Endothelial cell of umbilical vein (primary cell): ENCODE results near the gene NECTIN3.

Experiments used
- CTCF ChIP-seq, 2 donors: IDR thresholded peaks; 1 replicate in 1 of 2; 2 replicates in 1 of 2; pipeline ENCODE4 v1.5.1; 2011; ENCODE audit warnings: low read length in 2 of 2, mild to moderate bottlenecking in 2 of 2, moderate library complexity in 2 of 2, control low read depth in 1 of 2, inconsistent platforms in 1 of 2, low read depth in 1 of 2; ENCODE audit not compliant: insufficient read depth in 1 of 2; ENCODE audit errors: extremely low read depth in 1 of 2
- MYC ChIP-seq: IDR thresholded peaks from one replicate; pipeline ENCODE4 v1.6.1; 2011; ENCODE audit warnings: mild to moderate bottlenecking, low read depth, low read length
- POLR2A ChIP-seq: IDR thresholded peaks from 2 replicates; pipeline ENCODE4 v1.6.1; 2012; ENCODE audit warnings: low read depth, mild to moderate bottlenecking, control low read depth, low read length
- POLR2AphosphoS5 ChIP-seq: IDR thresholded peaks from 2 replicates; pipeline ENCODE4 v1.6.1; 2012; ENCODE audit warnings: low read depth, mild to moderate bottlenecking, control low read depth, low read length, moderate library complexity; ENCODE audit not compliant: insufficient read depth
- TF ChIP-seq, protein P1 (sequence below): IDR thresholded peaks from 2 replicates; pipeline ENCODE4 v1.6.1; 2011; ENCODE audit not compliant: insufficient read depth, insufficient read length

DNA sequence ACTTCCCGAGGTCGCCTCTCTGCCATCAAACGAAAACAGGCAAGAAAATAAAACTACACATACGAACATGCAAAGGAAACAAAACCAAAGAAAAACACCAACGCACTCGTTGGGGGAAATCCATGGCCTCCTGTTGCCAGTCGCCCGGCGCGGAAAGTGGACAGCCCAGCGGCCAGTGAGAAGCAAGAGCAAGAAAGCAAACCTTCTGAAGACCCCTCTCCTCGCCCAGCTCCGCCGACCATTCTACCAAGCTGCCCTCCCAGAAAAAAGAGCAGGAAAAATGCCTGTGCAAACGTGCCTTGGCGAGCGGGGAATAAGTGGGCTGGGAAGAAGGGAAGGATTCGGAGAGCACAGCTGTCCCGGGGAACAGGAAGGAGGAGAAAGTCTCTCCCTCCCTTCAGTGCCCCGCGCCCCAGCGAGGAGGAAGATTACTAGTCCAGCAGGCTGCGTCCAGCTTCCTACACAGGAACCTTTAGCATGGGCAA lies 802 bp upstream of the NECTIN3 start:
- TF ChIP-seq POLR2AphosphoS5 (no peak), POLR2A (no peak), CTCF (IDR thresholded peaks at IDR 0.05; ENCODE audit: extremely low read depth in 1 of 2, insufficient read depth in 1 of 2, low read depth in 1 of 2, low read length in 2 of 2) (no peak), MYC (no peak)
- TF ChIP-seq, protein P1, sequence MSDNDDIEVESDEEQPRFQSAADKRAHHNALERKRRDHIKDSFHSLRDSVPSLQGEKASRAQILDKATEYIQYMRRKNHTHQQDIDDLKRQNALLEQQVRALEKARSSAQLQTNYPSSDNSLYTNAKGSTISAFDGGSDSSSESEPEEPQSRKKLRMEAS: no peak
